Measurements from ENCODE around the gene CDC25B.

CDC25B gene

GRCh38 chr20:3847429-3847940 lies 51.4 kb downstream of the CDC25B start:
- in situ Hi-C loops (cut with MboI; ENCODE audit: low sequenced_read_pairs, unreplicated experiment): no loop called here
- DNase-seq (ENCODE audit: low spot score): no peak
- TF ChIP-seq CTCF (IDR thresholded peaks at IDR 0.05; ENCODE audit: borderline replicate concordance, control extremely low read depth, extremely low read depth, insufficient read depth, missing control alignments): no peak

- in situ Hi-C loops (cut with MboI; ENCODE audit: low sequenced_read_pairs, unreplicated experiment): no loop called here
- no peak for DNase-seq (ENCODE audit: low spot score)
Observed at GRCh38 chr20:3848565-3848964, 52.5 kb downstream of the CDC25B start.

GRCh38 chr20:3854462-3854871 lies 58.4 kb downstream of the CDC25B start:
- TF ChIP-seq CTCF (IDR thresholded peaks at IDR 0.05; ENCODE audit: borderline replicate concordance, control extremely low read depth, extremely low read depth, insufficient read depth, missing control alignments): no peak
- in situ Hi-C loops (cut with MboI; ENCODE audit: low sequenced_read_pairs, unreplicated experiment): no loop called here
- no peak for DNase-seq (ENCODE audit: low spot score)

More at GRCh38 chr20:3848565-3848964, 52.5 kb downstream of the CDC25B start:
- no peak for TF ChIP-seq CTCF (IDR thresholded peaks at IDR 0.05; ENCODE audit: borderline replicate concordance, control extremely low read depth, extremely low read depth, insufficient read depth, missing control alignments)
